Stimulated activated effector memory CD8-positive, alpha-beta T cell treated with anti-CD3 and anti-CD28 coated beads, Interleukin-12 subunit alpha, Interleukin-12 subunit beta, amount 100 ng/mL, for 72 hours (primary cell): ENCODE data around the gene YEATS2.
"Not testable (repeated sequence)": the region's sequence is repeated elsewhere in the genome, so short reads cannot be mapped to it uniquely, and the experiment has no call there.

Experiments used
- ATAC-seq: fragments of 150-1000 bp; cut with Tn5 transposase; 2 replicates; pipeline ENCODE4 v1.10.0; 2021
- DNase-seq, 2 donors: peaks; one replicate each; pipeline ENCODE4 v3.0.0; 2021 to 2022; ENCODE audit warnings: low spot score in 2 of 2
- H3K27ac Mint-ChIP-seq: one replicate; pipeline ENCODE4 v1.8.0; 2022; ENCODE audit warnings: mild to moderate bottlenecking, mixed read lengths
- H3K36me3 Mint-ChIP-seq: one replicate; pipeline ENCODE4 v1.8.0; 2022; ENCODE audit warnings: mild to moderate bottlenecking, mixed read lengths
- H3K4me1 Mint-ChIP-seq: one replicate; pipeline ENCODE4 v1.8.0; 2022; ENCODE audit warnings: mixed read lengths
- H3K4me3 Mint-ChIP-seq: one replicate; pipeline ENCODE4 v1.8.0; 2022; ENCODE audit warnings: mild to moderate bottlenecking, mixed read lengths
- H3K9me3 Mint-ChIP-seq: one replicate; pipeline ENCODE4 v1.8.0; 2022; ENCODE audit warnings: mixed read lengths

Gene YEATS2

DNA sequence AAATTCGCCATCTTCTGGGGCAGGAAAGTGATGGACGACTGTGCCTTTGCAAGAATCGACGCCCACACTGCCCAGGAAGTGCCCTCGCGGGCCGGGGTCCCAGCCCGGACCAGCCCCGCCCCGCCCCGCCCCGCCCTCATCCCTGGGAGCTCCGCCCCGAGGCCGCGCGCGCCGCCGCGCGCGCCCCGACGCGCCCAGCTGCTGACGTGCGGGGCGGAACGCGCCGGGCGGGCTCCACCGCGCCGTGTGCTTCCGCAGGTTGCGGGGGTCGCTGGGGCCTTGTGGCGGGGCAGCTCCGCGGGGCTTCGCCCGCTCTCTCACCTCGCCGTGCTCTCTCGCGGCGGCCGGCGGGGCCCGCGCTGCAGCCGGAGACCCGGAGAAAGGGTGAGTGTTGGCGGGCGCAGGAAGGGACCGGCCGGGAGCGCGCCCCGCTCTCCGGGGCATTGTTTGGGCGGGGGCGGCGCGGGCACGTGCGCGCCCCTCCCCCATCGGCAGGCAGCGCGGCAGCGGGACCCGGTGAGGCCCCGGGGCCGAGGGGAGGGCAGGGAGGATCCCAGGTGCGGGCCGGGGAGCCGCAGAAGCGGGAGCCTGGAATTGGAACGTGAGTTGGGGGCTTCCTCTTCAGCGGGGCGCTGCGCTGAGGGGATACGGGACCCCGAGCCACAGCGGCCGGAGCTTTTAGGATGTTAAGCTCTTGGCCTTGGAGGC, at the start of gene YEATS2:
Gene YEATS2 (plus strand): TSS at position 188 of the 708 bp plus-strand sequence. CDS start 17,366 bp downstream, outside the sequence.
- H3K4me1 Mint-ChIP-seq: peaks cover 36% of the 10 kb centered on the region
- DNase-seq (peak; percentile 63 to 86), ATAC-seq (peak; percentile 89)
- peak within 1 kb of the TSS; percentile 80 for H3K4me3 Mint-ChIP-seq
- peak within 1 kb of the TSS; percentile 82 for H3K27ac Mint-ChIP-seq
- H3K36me3 Mint-ChIP-seq: peaks cover 45% of the 10 kb centered on the region
- no peaks in the 10 kb centered on the region for H3K9me3 Mint-ChIP-seq

DNA sequence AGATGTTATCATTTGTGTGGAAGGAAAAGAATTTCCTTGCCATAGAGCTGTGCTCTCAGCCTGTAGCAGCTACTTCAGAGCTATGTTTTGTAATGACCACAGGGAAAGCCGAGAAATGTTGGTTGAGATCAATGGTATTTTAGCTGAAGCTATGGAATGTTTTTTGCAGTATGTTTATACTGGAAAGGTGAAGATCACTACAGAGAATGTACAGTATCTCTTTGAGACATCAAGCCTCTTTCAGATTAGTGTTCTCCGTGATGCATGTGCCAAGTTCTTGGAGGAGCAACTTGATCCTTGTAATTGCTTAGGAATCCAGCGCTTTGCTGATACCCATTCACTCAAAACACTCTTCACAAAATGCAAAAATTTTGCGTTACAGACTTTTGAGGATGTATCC, 47.0 kb upstream of the YEATS2 start:
- Mint-ChIP-seq H3K4me1 (no peaks in the 10 kb centered on the region), H3K4me3 (no peak overlapping the region), H3K9me3 (peaks cover 16% of the 10 kb centered on the region), H3K27ac (no peak overlapping the region), H3K36me3 (peaks cover 16% of the 10 kb centered on the region)
- no peak for DNase-seq
- no peak for ATAC-seq

DNA sequence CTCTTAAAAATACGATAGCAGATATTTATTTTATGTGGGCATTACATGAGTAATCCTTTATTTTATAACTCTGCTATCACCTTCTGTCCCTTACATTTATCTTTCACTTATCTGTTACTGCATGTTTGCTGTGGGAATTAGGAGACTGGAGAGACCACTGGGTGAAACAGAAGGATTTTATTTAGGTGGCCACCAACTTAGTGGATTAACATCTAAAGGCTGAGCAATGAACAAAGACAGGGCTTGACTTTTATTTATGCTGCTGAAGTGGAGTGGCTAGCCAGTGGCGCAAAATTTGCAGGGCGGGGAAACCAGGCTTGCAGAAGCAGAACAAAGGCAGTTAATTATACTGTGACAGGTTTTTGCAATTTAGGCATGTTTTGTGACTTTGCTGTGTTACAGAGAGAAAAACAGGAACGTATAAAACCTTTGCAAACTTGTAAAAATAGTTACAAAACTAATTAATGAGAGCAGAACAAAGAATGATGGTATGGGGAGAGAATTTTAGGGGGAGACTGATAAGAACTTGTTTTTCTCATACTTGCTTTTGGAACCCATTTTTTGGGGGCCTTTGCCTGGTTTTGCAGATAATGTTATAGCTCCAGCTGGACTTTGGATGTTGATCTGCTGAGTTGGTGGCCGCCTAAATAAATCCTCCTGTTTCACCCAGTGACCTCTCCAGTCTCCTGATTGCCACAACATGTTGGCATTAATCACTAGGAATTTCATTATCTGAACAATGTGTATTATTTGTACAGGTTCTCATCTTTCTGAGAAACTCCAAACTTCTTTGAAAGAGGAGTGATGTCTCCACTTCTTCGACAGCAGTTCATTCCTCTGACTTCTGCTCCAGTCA, 44.2 kb upstream of the YEATS2 start:
- H3K4me3 Mint-ChIP-seq: no peak overlapping the region
- no peak overlapping the region for H3K27ac Mint-ChIP-seq
- DNase-seq (no peak), ATAC-seq (no peak)
- peaks cover 5% of the 10 kb centered on the region for H3K4me1 Mint-ChIP-seq
- H3K9me3 Mint-ChIP-seq: peaks cover 19% of the 10 kb centered on the region
- peaks cover 8% of the 10 kb centered on the region for H3K36me3 Mint-ChIP-seq

DNA sequence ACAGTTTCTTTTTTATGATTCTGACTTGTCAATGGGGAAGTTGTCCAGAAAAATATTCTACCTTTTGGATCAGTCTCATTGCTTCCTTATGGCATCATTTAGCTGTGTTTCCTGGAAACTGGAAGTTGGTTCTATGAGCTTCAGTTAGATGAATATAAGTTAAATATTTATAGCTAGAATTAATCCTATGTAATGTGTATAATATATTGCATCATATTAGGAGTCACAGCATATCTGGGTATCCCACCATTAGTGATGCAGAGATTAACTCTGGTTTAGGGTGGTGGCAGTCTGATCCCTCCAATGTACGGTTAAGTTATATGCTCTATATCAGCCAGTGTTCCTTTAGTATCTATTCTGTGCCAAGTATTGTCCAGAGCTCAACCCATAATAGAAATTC, 42.9 kb upstream of the YEATS2 start:
- no peak overlapping the region for H3K4me3 Mint-ChIP-seq
- H3K36me3 Mint-ChIP-seq: peaks cover 8% of the 10 kb centered on the region
- no peak overlapping the region for H3K27ac Mint-ChIP-seq

DNA sequence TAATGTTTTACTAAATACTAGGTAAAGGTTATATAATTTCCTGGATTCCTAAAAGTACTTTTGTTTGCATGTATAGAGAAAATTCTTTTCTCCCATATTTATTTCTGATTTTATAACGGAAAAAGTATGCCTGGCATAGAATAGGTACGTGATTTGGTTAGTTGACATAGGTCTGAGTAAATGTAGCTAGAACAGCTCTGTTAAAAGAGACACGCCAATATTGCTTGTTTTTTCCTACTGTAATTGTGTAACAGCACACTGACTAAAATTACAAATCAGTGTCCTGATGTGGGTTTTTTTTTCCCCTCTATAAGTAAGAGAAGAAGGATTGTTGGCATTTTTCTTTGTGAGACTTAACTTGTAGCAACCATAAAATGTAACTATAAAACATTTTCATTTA, 35.5 kb upstream of the YEATS2 start:
- H3K9me3 Mint-ChIP-seq: no peaks in the 10 kb centered on the region
- no peaks in the 10 kb centered on the region for H3K4me1 Mint-ChIP-seq

More for the DNA sequence above, 42.9 kb upstream of the YEATS2 start:
- DNase-seq: no peak
- Mint-ChIP-seq H3K9me3 (peaks cover 18% of the 10 kb centered on the region), H3K4me1 (peaks cover 5% of the 10 kb centered on the region)
- no peak for ATAC-seq

DNA sequence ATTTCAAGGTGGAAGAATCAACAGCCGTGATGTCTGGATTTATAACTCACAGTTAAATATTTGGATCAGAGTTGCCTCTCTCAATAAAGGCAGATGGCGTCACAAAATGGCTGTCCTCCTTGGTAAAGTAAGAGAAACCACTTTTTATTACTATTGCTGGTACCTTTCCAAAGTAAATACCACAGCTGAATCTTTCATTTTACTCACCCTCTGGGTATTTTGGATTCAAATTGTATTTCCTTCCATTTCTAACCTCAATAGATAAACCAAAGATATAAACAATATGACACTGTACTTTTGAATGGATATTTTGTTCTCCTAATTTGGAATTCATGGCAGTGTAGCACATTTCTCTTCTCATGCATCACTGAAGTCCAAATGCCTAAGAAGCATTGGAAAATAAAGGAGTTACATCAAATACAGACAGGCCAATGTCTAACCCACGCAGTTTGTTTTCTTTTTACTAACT, 32.6 kb upstream of the YEATS2 start:
- DNase-seq: no peak
- Mint-ChIP-seq H3K4me3 (no peak overlapping the region), H3K27ac (no peak overlapping the region), H3K36me3 (peaks cover 43% of the 10 kb centered on the region), H3K9me3 (no peaks in the 10 kb centered on the region), H3K4me1 (no peaks in the 10 kb centered on the region)
- no peak for ATAC-seq

More for the DNA sequence above, 35.5 kb upstream of the YEATS2 start:
- DNase-seq (no peak), ATAC-seq (no peak)
- no peak overlapping the region for H3K4me3 Mint-ChIP-seq
- H3K27ac Mint-ChIP-seq: no peak overlapping the region
- peaks cover 36% of the 10 kb centered on the region for H3K36me3 Mint-ChIP-seq

DNA sequence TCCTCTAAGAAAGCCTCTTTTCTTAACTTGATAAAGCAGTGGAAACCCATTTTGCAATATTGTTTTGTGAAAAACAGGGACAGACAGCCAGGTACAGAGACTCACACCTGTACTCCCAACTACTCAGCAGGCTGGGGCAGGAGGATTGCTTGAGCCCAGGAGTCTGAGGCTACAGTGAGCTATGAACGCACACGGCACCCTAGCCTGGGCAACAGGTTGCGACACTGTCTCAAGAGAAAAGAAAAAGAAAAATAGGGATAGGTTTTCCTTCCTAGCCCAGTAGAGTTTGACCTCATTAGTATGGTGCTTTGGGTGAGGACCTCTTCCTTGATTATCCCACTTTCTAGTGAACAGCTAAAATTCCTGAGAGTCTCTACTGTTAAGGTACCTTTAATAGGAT, 17.5 kb upstream of the YEATS2 start:
- Mint-ChIP-seq H3K36me3 (peaks cover 23% of the 10 kb centered on the region), H3K9me3 (no peaks in the 10 kb centered on the region), H3K4me3 (no peak overlapping the region), H3K4me1 (no peaks in the 10 kb centered on the region), H3K27ac (peak overlapping the region; percentile 30)
- ATAC-seq (no peak), DNase-seq (no peak)

DNA sequence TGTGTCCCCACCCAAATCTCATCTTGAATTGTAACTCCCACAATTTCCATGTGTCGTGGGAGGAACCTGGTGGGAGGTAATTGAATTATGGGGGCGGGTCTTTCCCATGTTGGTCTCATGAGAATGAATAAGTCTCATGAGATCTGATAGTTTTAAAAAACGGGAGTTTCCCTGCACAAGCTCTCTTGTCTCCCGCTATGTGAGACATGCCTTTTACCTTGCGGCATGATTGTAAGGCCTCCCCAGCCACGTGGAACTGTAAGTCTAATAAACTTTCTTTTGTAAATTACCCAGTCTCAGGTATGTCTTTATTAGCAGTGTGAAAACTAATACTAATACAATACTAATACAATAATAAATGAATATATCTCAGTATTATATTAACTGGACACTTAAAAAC, 9.9 kb upstream of the YEATS2 start:
- Mint-ChIP-seq H3K9me3 (no peaks in the 10 kb centered on the region), H3K27ac (no peak overlapping the region), H3K36me3 (no peaks in the 10 kb centered on the region), H3K4me1 (no peaks in the 10 kb centered on the region), H3K4me3 (no peak overlapping the region)
- DNase-seq: no peak
- ATAC-seq: no peak

DNA sequence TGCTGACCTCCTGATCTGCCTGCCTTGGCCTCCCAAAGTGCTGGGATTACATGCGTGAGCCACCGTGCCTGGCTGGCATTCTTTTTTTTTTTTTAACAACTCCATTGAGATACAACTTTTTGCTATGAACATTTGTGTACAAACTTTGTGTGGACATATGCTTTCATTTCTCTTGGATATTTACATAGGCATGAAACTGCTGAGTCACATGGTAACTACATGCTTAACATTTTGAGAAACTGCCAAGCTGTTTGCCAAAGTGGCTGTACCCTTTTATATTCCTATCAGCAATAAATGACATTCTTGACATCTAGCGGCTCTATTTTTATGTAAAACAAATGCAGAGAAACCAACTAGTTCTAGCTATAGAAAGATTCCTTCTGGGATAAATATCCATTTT, 8.7 kb upstream of the YEATS2 start:
- ATAC-seq: no peak
- no peak overlapping the region for H3K27ac Mint-ChIP-seq
- peak in 1 of 2 donors; percentile 20 for DNase-seq
- H3K4me1 Mint-ChIP-seq: no peaks in the 10 kb centered on the region
- H3K9me3 Mint-ChIP-seq: no peaks in the 10 kb centered on the region
- no peaks in the 10 kb centered on the region for H3K36me3 Mint-ChIP-seq
- no peak overlapping the region for H3K4me3 Mint-ChIP-seq

DNA sequence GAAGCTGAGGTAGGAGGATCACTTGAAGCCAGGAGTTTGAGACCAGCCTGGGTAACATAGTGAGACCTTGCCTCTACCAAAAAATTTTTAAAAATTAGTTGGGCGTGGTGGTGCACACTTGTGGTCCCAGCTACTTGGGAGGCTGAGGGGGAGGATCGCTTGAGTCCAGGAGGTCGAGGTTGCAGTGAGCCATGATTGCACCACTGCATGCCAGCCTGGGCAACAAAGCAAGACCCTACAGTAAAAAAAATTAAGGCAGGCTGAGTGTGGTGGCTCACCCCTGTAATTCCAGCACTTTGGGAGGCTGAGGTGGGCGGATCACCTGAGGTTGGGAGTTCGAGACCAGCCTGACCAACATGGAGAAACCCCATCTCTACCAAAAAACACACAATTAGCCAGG, 8.0 kb upstream of the YEATS2 start:
- DNase-seq: peak in 1 of 2 donors; percentile 41
- not testable (repeated sequence) for H3K36me3 Mint-ChIP-seq, ATAC-seq, H3K27ac Mint-ChIP-seq, H3K4me1 Mint-ChIP-seq, H3K9me3 Mint-ChIP-seq, H3K4me3 Mint-ChIP-seq

DNA sequence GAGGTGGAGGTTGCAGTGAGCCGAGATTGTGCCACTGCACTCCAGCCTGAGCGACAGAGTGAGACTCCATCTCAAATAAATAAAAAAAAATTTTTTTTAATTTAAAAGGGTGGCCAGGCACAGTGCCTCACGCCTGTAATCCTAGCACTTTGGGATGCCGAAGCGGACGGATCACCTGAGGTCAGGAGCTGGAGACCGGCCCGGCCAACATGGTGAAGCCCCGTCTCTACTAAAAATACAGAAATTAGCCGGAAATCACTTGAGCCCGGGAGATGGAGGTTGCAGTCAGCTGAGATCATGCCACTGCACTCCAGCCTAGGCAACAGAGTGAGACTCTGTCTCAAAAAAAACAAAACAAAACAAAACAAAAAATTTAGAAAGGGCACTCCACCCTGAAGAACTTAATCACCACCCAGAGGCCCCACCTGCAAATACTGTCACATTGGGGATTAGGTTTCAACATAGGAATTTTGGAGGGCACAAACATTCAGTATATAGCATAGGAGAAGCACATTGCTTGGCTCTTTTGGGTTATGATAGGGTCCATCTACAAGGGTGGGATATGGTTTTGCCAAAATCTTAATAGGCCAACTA, 7.1 kb upstream of the YEATS2 start:
- no peak for ATAC-seq

DNA sequence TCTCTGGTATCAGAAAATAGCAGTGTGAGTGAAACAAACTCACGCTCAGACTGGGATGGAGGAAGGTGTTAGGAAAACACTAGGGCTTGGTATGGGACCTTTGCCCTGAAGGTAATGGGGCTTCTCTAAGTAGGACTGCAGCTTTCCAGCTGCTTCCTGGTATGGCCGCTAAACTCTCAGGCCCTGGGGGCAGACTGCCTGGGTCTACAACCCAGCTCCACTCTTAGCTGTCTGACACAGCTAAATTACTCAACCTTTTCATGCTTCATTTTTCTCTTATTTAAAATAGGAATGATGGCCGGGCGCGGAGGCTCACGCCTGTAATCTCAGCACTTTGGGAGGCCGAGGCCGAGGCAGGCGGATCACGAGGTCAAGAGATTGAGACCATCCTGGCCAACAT, 5.2 kb upstream of the YEATS2 start:
- H3K4me3 Mint-ChIP-seq: no peak overlapping the region
- no peaks in the 10 kb centered on the region for H3K36me3 Mint-ChIP-seq
- ATAC-seq: no peak

More for the DNA sequence above, 7.1 kb upstream of the YEATS2 start:
- H3K27ac Mint-ChIP-seq: no peak overlapping the region
- no peaks in the 10 kb centered on the region for H3K4me1 Mint-ChIP-seq
- H3K36me3 Mint-ChIP-seq: no peaks in the 10 kb centered on the region
- H3K9me3 Mint-ChIP-seq: no peaks in the 10 kb centered on the region
- DNase-seq: peak in 1 of 2 donors; percentile 20
- no peak overlapping the region for H3K4me3 Mint-ChIP-seq

DNA sequence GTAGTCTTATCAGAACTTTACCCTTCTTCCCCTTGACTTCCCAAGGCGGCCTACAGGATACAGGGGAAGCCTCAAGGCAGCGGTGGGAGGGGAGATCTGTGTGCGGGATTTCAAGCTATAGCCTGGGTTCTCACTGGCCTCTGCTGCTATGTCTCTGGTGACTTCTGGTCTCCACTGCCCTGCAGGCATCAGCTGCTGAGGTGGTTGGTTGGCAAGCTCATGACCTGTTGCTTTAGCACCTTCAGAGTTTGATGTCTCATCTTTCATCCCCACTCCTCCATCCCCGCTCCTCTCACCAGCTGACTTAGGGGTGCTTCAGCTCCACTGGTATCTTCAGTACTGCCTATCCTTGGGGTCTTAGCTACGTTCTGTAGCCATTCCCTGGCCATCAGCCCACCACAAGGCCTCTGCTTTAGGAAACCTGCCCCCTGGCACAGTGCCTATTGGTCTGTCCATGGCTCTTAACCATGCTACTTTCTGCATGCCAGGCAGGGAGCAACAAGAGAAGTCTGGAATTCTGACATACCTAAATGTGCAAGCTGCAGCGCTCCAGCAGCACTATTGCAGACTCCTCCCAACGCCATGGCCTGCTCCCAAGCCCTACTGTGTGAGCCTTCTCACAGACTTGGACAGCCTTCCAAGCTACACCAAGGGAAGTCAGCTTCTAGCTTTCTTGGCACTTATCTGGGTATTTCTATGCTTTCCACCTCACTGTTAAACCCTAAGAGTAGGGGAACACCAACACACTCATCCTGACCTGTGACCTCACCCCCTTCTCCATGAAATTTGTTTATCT, 1.8 kb upstream of the YEATS2 start:
- DNase-seq (no peak), ATAC-seq (no peak)
- Mint-ChIP-seq H3K4me1 (peaks cover 22% of the 10 kb centered on the region), H3K9me3 (no peaks in the 10 kb centered on the region), H3K36me3 (peaks cover 25% of the 10 kb centered on the region), H3K4me3 (no peak overlapping the region), H3K27ac (no peak overlapping the region)

More for the DNA sequence above, 5.2 kb upstream of the YEATS2 start:
- Mint-ChIP-seq H3K4me1 (no peaks in the 10 kb centered on the region), H3K27ac (no peak overlapping the region), H3K9me3 (no peaks in the 10 kb centered on the region)
- no peak for DNase-seq

DNA sequence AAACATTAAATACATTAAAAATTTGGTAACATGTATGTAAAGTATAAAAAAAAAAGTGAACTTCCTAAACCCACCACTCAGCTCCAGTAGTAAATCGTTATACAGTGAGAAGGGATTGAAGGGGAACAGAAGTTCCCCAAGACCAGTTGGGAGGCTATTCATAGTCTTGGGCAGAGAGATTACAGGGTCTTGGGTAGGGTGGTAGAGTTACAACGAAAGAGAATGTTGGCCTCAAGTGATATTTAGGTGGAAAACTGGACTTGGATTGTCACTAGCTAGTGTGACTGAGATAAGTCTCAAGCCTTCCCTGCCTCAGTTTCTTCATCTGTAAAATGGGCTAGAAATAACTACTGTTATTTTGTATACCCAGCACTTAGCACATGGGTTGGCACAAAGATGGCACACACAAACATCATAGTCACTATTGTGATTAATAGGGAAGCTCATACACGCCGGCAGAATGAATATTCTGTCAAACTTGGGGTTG, 431 bp upstream of the YEATS2 start:
- peak overlapping the region; percentile 80 for H3K4me3 Mint-ChIP-seq
- peaks cover 39% of the 10 kb centered on the region for H3K36me3 Mint-ChIP-seq
- ATAC-seq (no peak), DNase-seq (no peak)
- H3K9me3 Mint-ChIP-seq: no peaks in the 10 kb centered on the region
- peaks cover 36% of the 10 kb centered on the region for H3K4me1 Mint-ChIP-seq
- H3K27ac Mint-ChIP-seq: peak overlapping the region; percentile 74
